OCI-LY7 (cell line): ENCODE data around the gene ARR3.

Experiments used
- CTCF ChIP-seq: fragments of 200-600 bp; sonication (generic); conservative IDR thresholded peaks from 2 replicates; pipeline ENCODE4 v1.5.1; 2014; ENCODE audit warnings: mild to moderate bottlenecking, antibody characterized with exemption, low read length, moderate library complexity, mixed read lengths
- EZH2phosphoT487 ChIP-seq: fragments of 200-600 bp; sonication (generic); IDR thresholded peaks from 2 replicates; pipeline ENCODE4 v1.6.1; 2018; ENCODE audit warnings: low read depth, borderline replicate concordance, mild to moderate bottlenecking, mixed run types, antibody characterized with exemption, low read length, moderate library complexity, mixed read lengths

- TF ChIP-seq CTCF, result no peak
- TF ChIP-seq EZH2phosphoT487, result no peak
Observed at GRCh38 chrX:70280573-70280972, 12.4 kb downstream of the ARR3 start.
